HPDE6-E6E7 (cell line): ENCODE measurements around the gene TMEM41B.
"Not testable (repeated sequence)": the region's sequence is repeated elsewhere in the genome, so short reads cannot be mapped to it uniquely, and the experiment has no call there.

Experiments
- DNase-seq: peaks from one replicate; pipeline ENCODE4 v3.0.0; 2011; ENCODE audit warnings: missing footprints; ENCODE audit errors: extremely low spot score

The TMEM41B gene

DNA sequence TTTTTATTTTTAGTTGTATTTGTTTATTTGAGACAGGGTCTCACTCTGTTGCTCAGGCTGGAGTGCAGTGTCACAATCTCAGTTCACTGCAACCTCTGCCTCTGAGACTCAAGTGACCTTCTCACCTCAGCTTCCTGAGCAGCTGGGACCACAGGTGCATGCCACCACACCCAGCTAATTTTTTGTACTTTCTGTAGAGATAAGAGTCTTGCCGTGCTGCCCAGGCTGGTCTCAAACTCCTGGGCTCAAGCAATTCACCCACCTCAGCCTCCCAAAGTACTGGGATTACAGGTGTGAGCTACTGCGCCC is 53.6 kb downstream of the TMEM41B start:
- DNase-seq: not testable (repeated sequence)

DNA sequence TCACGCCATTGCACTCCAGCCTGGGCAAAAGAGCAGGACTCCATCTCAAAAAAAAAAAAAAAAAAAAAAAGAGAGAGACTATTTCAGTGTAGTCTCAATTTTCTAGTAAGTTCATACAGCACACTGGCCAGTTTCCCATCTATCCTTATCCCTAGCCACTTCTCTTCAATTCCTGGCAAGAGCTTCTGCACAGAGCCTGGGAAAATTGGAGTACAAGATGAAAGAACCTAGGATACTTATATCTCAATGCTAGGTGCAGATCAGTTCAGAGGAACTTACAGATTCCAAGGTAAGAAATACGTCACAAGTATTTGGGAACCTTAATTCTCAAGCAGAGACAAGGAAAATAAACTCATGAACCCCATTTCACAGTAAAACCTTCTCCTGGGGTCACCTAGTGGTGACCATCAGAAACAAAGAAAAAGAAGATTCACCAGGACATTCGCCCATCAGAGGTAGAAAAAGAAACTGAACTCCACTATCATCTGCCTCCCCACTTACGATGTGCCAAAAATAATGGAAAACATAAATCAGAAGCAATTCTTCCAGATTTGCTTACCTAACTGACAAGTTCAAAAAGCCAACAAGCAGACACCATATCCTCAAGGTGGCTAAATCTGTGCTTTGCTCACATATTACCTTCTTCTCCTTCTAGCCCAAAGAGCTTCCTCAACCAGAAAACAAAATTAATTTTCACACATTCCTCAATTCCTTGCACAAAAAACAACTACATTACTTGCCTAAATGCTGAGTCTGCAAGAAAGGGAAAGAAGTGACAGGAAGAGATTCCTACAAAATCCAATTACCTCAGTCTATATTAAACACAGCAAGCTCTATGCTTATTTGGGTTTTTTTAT is 54.2 kb downstream of the TMEM41B start:
- DNase-seq: no peak

DNA sequence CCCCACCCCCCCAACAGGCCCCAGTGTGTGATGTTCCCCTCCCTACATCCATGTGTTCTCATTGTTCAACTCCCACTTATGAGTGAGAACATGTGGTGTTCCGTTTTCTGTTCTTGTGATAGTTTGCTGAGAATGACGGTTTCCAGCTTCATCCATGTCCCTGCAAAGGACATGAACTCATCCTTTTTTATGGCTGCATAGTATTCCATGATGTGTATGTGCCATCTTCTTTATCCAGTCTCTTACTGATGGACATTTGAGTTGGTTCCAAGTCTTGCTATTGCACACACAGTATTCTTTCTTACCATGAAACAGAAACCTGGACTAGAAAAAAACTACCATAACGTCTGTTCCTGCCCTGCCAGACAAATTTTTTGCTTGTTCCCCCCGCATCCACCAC is 56.1 kb downstream of the TMEM41B start:
- not testable (repeated sequence) for DNase-seq

DNA sequence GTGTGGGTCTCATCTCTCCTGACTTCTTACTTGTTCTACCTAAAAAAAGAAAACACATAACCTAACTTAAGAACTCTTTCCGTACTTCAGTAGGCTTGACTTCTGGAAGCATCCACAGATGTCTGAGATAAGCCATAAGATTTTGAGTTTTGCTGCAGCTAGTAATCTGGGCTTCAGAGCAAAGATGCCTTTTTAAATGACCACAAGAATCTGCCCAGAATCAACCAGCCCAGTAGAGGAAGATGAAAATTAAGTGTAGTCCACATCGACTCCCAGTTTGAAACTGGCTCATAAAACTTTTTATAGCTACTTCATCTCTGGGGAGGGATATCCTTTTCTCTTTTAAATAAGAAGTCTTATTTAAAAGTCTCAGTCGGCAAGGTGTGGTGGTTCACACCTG is 60.0 kb downstream of the TMEM41B start:
- no peak for DNase-seq

DNA sequence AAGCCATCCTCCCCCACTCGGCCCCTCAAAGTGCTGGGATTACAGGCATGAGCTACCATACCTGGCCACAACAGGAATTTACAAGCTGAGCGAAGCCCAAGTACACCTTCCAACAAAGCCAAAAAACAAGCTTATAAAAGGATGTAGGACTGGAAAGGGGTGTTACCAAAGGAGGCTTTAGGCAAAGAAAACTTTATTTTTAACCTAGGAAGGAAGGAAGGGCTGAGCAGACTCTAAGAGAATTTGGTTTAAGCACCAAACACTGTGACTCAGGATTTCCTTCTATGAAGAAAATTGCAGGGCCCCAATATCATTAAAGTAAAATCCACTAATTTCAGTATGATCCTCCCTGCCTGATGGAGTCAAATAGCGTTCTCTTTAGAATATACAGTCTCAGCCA is 61.3 kb downstream of the TMEM41B start:
- no peak for DNase-seq

DNA sequence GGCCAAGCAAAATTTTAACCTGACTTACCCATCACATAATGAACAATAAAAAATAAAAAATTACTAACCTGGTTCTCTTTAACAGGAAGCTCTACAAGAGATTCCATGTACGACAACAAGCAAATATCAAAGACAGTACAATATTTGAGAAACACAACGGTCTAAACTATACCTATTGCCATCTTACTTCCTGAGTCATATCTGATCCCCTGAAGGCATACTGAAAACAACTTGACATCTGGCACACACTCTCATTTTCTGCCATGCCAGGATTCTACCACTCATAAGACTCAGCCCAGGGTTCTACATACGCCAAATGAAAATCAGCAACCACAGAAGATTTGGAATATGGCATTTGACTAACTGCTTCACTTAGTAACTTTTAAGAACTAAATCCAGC is 63.1 kb downstream of the TMEM41B start:
- DNase-seq: no peak

DNA sequence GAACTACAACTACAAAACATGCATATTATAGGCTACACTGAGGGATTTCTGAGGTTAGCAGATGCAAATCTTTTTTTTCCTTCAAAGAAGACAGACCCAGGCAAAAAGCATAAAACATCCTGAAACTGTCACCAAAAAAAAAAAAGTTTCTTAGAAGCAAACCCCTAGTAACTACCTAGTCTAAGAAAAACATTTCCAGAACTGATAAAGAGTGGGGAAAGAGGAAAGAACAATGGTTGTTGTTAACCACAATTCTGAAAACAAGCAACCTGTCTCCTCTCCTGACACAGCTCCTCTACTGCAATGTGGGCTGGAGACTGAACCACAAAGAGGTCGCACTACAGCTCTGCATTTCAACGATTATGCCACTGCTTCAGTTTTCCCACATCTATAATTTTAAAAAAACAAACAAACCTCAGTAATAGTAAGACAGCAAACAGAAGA is 64.2 kb downstream of the TMEM41B start:
- DNase-seq: no peak

DNA sequence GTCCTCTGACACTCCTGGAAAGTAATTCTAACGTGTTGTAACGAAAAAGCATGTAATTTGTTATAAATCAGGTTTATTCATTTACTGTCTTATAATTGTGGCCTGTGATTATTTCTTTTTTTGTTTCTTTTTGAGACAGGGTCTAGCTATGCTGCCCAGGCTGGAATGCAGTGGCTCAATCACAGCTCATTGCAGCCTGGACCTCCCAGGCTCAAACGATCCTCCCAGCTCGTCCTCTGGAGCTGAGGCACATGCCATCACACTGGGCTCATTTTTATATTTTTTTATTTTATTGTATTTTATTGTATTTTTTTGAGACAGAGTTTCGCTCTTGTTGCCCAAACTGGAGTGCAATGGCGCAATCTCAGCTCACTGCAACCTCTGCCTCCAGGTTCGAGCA is 65.1 kb downstream of the TMEM41B start:
- no peak for DNase-seq

DNA sequence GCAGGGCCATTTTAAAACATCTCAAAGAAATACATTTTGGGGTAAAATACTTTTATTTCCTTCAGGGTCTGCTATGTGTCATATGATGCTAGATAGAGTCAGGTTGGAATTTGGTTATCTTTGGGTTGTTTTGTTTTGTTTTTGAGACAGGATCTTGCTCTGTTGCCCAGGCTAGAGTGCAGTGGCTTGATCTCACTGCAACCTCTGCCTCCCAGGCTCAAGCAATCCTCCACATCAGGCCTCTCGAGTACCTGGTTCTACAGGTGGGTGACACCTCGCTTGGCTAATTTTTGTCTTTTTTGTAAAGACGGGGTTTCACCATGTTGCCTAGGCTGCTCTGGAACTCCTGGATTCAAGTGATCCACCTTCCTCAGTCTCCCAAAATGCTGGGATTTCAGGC is 66.5 kb downstream of the TMEM41B start:
- no peak for DNase-seq

DNA sequence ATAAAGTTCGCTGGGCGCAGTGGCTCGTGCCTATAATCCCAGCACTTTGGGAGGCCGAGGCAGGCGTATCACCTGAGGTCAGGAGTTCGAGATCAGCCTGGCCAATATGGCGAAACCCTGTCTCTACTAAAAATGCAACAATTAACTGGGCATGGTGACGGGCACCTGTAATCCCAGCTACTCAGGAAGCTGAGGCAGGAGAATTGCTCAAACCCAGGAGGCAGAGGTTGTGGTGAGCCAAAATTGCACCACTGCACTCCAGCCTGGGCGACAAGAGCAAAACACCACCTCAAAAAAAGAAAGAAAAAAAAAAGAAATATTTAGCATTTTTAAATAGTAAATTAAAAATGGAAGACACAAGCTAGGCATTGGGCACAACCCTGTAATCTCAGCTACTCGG is 78.2 kb downstream of the TMEM41B start:
- not testable (repeated sequence) for DNase-seq

DNA sequence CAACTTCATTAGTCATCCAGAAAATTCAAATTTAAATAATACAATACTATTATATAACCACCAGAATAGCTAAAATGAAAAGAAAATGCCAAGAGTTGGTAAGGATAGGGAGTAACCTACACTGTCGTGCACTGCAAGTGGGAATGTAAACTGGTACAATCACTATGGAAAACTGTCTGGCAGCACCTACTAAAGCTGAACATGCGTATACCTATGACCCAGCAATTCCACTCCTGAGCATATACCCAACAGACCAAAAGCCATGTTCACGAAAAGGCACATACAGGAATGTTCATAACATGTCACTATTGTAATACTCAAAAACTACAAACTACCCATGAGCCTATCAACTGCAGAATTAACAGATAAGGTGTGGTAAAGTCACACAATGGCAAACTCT is 81.9 kb downstream of the TMEM41B start:
- no peak for DNase-seq

DNA sequence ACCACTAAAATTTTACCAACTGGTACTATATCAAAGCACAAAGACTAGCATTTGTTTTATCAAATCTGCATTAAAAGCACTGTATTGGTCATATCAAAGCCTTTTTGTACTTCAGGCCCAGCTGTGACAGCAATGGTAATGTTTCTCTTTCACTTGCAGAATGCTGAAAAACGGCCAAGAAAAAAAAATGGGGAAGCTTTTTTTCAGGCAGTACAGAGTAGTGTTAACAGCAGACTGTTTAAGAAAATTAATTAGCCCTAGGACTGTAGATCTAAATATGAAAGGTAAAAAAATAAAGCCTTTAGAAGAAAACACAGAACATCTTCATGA is 82.6 kb downstream of the TMEM41B start:
- no peak for DNase-seq
